ENCODE results near the gene MED10.

MED10 gene

GRCh38 chr5:6353602-6354302 is 24.6 kb downstream of the MED10 start:
- Histone ChIP-seq H4K20me1 (ENCODE audit: insufficient read depth, low read length) (no peaks in the 10 kb centered on the region), H3F3A (ENCODE audit: insufficient read depth, low read length) (no peaks in the 10 kb centered on the region), H3K9me2 (ENCODE audit: low read depth, low read length) (no peaks in the 10 kb centered on the region), H3K4me1 (ENCODE audit: insufficient read depth, low read length, severe bottlenecking) (no peaks in the 10 kb centered on the region), H3K4me2 (ENCODE audit: low read length) (no peak overlapping the region), H3K9ac (ENCODE audit: low read length) (no peak overlapping the region), H3K27ac (ENCODE audit: low read depth, low read length, poor library complexity, severe bottlenecking) (no peak overlapping the region), H3K9me3 (ENCODE audit: low read length) (no peaks in the 10 kb centered on the region), H2AFZ (ENCODE audit: low read length) (no peak overlapping the region), H3K79me2 (ENCODE audit: insufficient read depth, low read length) (no peaks in the 10 kb centered on the region), H3K27me3 (ENCODE audit: insufficient read depth, low read length) (no peaks in the 10 kb centered on the region; the same call in 1 of the 2 replicates), H3K4me3 (ENCODE audit: low read depth, low read length, poor library complexity, severe bottlenecking) (no peak overlapping the region), H3K36me3 (ENCODE audit: insufficient read depth, low read length) (no peaks in the 10 kb centered on the region; the same call in 1 of the 2 replicates)
- TF ChIP-seq EZH2 (IDR thresholded peaks at IDR 0.05; ENCODE audit: borderline replicate concordance, low read length), result no peak
- TF ChIP-seq CTCF (IDR thresholded peaks at IDR 0.05; ENCODE audit: low read length), result no peak

GRCh38 chr5:6350277-6351090 is 27.9 kb downstream of the MED10 start:
- Histone ChIP-seq H3K27me3 (ENCODE audit: insufficient read depth, low read length) (no peaks in the 10 kb centered on the region; the same call in 1 of the 2 replicates), H3K79me2 (ENCODE audit: insufficient read depth, low read length) (no peaks in the 10 kb centered on the region), H3K36me3 (ENCODE audit: insufficient read depth, low read length) (no peaks in the 10 kb centered on the region), H3K4me3 (ENCODE audit: low read depth, low read length, poor library complexity, severe bottlenecking) (no peak overlapping the region), H3K4me2 (ENCODE audit: low read length) (no peak overlapping the region), H3K9ac (ENCODE audit: low read length) (no peak overlapping the region), H3F3A (ENCODE audit: insufficient read depth, low read length) (no peaks in the 10 kb centered on the region), H2AFZ (ENCODE audit: low read length) (no peak overlapping the region), H3K4me1 (ENCODE audit: insufficient read depth, low read length, severe bottlenecking) (no peaks in the 10 kb centered on the region), H3K9me2 (ENCODE audit: low read depth, low read length) (no peaks in the 10 kb centered on the region), H4K20me1 (ENCODE audit: insufficient read depth, low read length) (no peaks in the 10 kb centered on the region), H3K9me3 (ENCODE audit: low read length) (no peaks in the 10 kb centered on the region), H3K27ac (ENCODE audit: low read depth, low read length, poor library complexity, severe bottlenecking) (no peak overlapping the region)
- TF ChIP-seq EZH2 (IDR thresholded peaks at IDR 0.05; ENCODE audit: borderline replicate concordance, low read length), result no peak
- TF ChIP-seq CTCF (IDR thresholded peaks at IDR 0.05; ENCODE audit: low read length), result no peak

- Histone ChIP-seq H3K27ac (ENCODE audit: low read depth, low read length, poor library complexity, severe bottlenecking) (no peak overlapping the region), H3K4me2 (ENCODE audit: low read length) (no peak overlapping the region), H3K9me2 (ENCODE audit: low read depth, low read length) (no peaks in the 10 kb centered on the region), H3K4me1 (ENCODE audit: insufficient read depth, low read length, severe bottlenecking) (no peaks in the 10 kb centered on the region), H3K9ac (ENCODE audit: low read length) (no peak overlapping the region), H3K9me3 (ENCODE audit: low read length) (no peaks in the 10 kb centered on the region), H4K20me1 (ENCODE audit: insufficient read depth, low read length) (no peaks in the 10 kb centered on the region), H2AFZ (ENCODE audit: low read length) (no peak overlapping the region), H3K27me3 (ENCODE audit: insufficient read depth, low read length) (no peaks in the 10 kb centered on the region), H3K4me3 (ENCODE audit: low read depth, low read length, poor library complexity, severe bottlenecking) (no peak overlapping the region), H3K36me3 (ENCODE audit: insufficient read depth, low read length) (no peaks in the 10 kb centered on the region), H3F3A (ENCODE audit: insufficient read depth, low read length) (no peaks in the 10 kb centered on the region), H3K79me2 (ENCODE audit: insufficient read depth, low read length) (no peaks in the 10 kb centered on the region)
- TF ChIP-seq CTCF (IDR thresholded peaks at IDR 0.05; ENCODE audit: low read length) (no peak), EZH2 (IDR thresholded peaks at IDR 0.05; ENCODE audit: borderline replicate concordance, low read length) (no peak)
Measured at GRCh38 chr5:6349387-6349786, 29.0 kb downstream of the MED10 start.
